ENCODE data around the gene WDR27.

GRCh38 chr6:169657284-169657610 is 44.6 kb downstream of the WDR27 start:
- no peak for TF ChIP-seq POLR2A (IDR thresholded peaks at IDR 0.05)
- no peak for TF ChIP-seq CTCF (IDR thresholded peaks at IDR 0.05 in 8 of 11, conservative IDR thresholded peaks at IDR 0.05 in 3 of 11)

Data from spleen (tissue), 7 donors.